Left ventricle myocardium inferior (tissue), 1 donor: ENCODE results near the gene PCGF5. TPM values are rescaled to one million over a fixed set of nuclear protein-coding genes. Genes with fewer than 3 reads are reported as not detected.
"Not testable (repeated sequence)": the region's sequence is repeated elsewhere in the genome, so short reads cannot be mapped to it uniquely, and the experiment has no call there.

Source experiments
- DNase-seq: peaks from one replicate; pipeline ENCODE4 v3.0.0-alpha.2; 2020
- H3K27ac ChIP-seq: fragments of 200-600 bp; replicated peaks from 2 replicates; pipeline ENCODE4 v1.8.0; 2021
- H3K27me3 ChIP-seq: fragments of 200-600 bp; 2 replicates; pipeline ENCODE4 v1.8.0; 2021; ENCODE audit warnings: low read depth
- H3K36me3 ChIP-seq: fragments of 200-600 bp; 2 replicates; pipeline ENCODE4 v1.8.0; 2021
- H3K4me1 ChIP-seq: fragments of 200-600 bp; 2 replicates; pipeline ENCODE4 v1.8.0; 2021
- H3K4me3 ChIP-seq: fragments of 200-600 bp; 2 replicates; pipeline ENCODE4 v1.8.0; 2021; ENCODE audit warnings: mild to moderate bottlenecking, moderate library complexity
- H3K9me3 ChIP-seq: fragments of 200-600 bp; replicated peaks from 2 replicates; pipeline ENCODE4 v1.8.0; 2021
- intact Hi-C: fragments of 100-400 bp; cut with micrococcal nuclease; formaldehyde crosslinking; loops from one replicate; pipeline ENCODE4 v1.11.0; 2022
- long read RNA-seq: library from polyadenylated mRNA; unstranded; transcript quantifications from one replicate; pipeline ENCODE4 v2.0.0, GENCODE V29; 2021
- total RNA-seq: library from RNA; stranded (reverse); fragmentation: NEBNext Ultra II Directional; extraction: Animal tissue kit (Norgen Biotek cat#: 25700); gene quantifications from one replicate; pipeline ENCODE4 v1.2.1, GENCODE V29; 2021
- TF ChIP-seq, protein P1 (sequence below): fragments of 200-600 bp; IDR thresholded peaks from 2 replicates; pipeline ENCODE4 v1.8.0; 2021; ENCODE audit warnings: antibody characterized with exemption, mild to moderate bottlenecking, borderline replicate concordance
- donor health status: DM: no; HTN: yes; CAD: no; lungs with severe emphysema.

PCGF5 gene
- total RNA-seq, result 61.0 TPM
- long read RNA-seq, full-length matches to known transcripts, result 37 of 65 reads
- long read RNA-seq, partial matches to known transcripts, result 3 of 65 reads
- long read RNA-seq, other reads (novel, unspliced or antisense), result 25 of 65 reads

DNA sequence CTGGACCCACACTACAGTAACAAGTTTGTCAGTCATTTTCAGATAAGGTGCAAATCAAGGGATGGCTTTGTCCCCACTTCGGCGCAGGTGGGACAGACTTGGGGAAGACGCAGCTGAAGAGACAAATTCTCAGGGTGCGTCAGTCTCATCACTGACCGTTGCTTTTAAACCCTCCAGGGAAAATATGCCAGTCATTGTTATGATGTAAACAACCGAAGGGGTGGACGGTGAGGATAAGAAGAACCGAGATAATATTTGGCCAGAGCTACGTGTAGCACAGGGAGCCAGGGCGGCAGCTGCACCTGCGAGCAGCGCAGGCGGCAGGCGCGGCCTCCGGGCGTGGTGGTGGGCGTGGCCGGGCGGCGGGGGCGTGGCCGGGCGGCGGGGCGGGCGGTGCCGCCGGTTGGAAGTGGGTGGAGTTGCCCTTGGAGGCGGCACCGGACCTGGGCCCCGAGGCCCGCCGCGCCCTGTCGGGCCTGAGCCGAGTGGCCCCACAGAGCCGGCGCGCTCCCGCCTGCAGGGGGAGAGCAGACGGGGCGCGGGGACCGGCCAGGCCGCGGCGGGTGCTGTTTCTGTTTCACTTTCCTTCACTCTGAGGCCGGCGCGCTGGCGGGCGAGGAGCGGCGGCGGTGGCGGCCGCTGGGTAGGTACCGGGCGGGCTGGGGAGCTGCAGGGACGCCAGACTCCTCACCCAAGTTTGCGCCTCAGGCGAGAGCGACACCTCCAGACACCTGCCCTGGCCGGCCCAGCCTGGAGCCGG lies at the start of gene PCGF5:
Gene PCGF5 (plus strand): TSS at position 470 of the 760 bp plus-strand sequence. CDS start 2,209 bp downstream, outside the sequence.
- TF ChIP-seq, protein P1, sequence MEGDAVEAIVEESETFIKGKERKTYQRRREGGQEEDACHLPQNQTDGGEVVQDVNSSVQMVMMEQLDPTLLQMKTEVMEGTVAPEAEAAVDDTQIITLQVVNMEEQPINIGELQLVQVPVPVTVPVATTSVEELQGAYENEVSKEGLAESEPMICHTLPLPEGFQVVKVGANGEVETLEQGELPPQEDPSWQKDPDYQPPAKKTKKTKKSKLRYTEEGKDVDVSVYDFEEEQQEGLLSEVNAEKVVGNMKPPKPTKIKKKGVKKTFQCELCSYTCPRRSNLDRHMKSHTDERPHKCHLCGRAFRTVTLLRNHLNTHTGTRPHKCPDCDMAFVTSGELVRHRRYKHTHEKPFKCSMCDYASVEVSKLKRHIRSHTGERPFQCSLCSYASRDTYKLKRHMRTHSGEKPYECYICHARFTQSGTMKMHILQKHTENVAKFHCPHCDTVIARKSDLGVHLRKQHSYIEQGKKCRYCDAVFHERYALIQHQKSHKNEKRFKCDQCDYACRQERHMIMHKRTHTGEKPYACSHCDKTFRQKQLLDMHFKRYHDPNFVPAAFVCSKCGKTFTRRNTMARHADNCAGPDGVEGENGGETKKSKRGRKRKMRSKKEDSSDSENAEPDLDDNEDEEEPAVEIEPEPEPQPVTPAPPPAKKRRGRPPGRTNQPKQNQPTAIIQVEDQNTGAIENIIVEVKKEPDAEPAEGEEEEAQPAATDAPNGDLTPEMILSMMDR, result peak; percentile 61
- no peaks in the 10 kb centered on the region for H3K9me3 ChIP-seq
- H3K4me1 ChIP-seq, result peaks cover 72% of the 10 kb centered on the region

DNA sequence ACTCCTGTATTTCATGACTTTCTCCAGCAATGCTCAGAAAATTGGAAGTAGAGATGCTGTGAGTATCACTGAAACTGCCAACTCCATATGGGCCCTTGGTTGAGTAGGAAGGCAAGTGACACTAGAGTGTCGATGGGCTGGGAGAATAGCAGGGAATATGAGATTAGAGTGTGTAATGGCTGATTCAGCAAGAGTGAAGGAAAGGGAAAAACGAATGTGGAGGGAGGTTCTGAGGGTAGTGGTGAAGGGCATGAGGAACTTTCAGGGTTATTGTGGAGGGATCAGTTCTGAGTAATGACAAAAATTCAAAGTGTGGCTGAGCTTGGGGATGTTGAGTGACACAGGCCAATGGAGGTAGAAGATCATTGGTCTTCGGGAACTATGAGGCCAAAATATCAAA lies 49.0 kb upstream of the PCGF5 start:
- intact Hi-C loops, result no loop called here
- H3K4me1 ChIP-seq, result peaks cover 7% of the 10 kb centered on the region
- no peaks in the 10 kb centered on the region for H3K36me3 ChIP-seq
- peaks cover 12% of the 10 kb centered on the region for H3K9me3 ChIP-seq
- H3K27me3 ChIP-seq, result no peaks in the 10 kb centered on the region
- TF ChIP-seq, protein P1, result no peak
- no peak overlapping the region for H3K4me3 ChIP-seq
- DNase-seq, result no peak
- H3K27ac ChIP-seq, result no peak overlapping the region

More for the DNA sequence above, at the start of gene PCGF5:
- H3K27ac ChIP-seq, result peak within 1 kb of the TSS; percentile 97
- H3K27me3 ChIP-seq, result no peaks in the 10 kb centered on the region
- peak; percentile 93 for DNase-seq
- no peaks in the 10 kb centered on the region for H3K36me3 ChIP-seq
- peak within 1 kb of the TSS; percentile 97 for H3K4me3 ChIP-seq
- intact Hi-C loops, result no loop called here

DNA sequence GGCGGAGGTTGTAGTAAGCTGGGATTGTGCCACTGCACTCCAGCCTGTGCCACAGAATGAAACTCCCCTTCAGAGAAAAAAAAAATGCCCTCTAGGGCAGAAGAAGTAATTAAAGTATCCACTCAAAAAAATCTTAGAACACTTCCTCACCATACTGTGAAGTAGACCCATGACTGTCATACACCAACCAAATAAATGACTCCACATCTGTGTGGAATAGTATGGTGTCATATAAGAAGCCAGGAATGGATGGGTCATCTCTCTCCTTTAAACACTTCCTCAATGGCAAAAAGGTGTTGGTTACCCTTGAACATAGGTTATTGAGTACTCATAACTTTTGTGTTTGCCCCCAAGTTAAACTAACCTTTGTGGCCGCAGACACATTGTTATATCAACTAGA lies 48.1 kb upstream of the PCGF5 start:
- no peak for DNase-seq
- no peak overlapping the region for H3K4me3 ChIP-seq
- TF ChIP-seq, protein P1, result no peak
- peaks cover 12% of the 10 kb centered on the region for H3K9me3 ChIP-seq
- intact Hi-C loops, result no loop called here
- H3K27ac ChIP-seq, result no peak overlapping the region
- no peaks in the 10 kb centered on the region for H3K27me3 ChIP-seq
- H3K36me3 ChIP-seq, result no peaks in the 10 kb centered on the region
- H3K4me1 ChIP-seq, result peaks cover 4% of the 10 kb centered on the region

DNA sequence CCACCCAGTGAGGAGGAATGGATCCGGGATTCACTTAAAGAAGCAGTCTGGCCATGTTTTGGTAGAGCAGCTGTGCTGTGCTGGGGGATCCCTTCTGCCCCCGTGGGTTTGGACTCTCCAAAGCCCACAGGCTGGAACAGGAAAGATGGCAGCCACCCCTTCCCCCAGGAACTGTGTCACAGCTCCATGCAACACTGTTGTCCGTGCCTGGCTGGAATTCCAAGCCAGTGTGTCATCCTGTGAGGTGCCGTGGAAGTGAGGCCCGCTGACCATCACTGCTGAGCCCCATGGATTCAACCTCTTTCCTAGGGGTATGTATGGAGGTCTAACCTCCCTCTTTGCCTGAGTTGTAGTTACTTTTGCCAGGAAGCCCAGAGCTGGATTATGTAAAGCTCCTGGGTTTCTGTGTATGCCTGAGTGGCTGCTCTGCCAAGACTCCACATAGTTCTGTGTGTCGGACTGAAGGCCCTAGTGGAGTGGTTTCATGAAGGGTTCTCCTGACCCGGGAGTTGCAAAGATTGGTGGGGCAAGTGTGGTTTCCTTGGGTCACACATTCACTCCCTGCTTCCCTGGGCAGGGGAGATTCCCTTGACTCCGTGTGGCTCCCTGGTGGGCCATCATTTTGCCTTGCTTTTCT lies 35.1 kb upstream of the PCGF5 start:
- Histone ChIP-seq H3K27ac (peak overlapping the region; percentile 31), H3K4me1 (peaks cover 23% of the 10 kb centered on the region), H3K36me3 (no peaks in the 10 kb centered on the region), H3K9me3 (peaks cover 12% of the 10 kb centered on the region), H3K4me3 (no peak overlapping the region), H3K27me3 (no peaks in the 10 kb centered on the region)
- TF ChIP-seq, protein P1, result no peak
- intact Hi-C loops, result no loop called here
- no peak for DNase-seq

DNA sequence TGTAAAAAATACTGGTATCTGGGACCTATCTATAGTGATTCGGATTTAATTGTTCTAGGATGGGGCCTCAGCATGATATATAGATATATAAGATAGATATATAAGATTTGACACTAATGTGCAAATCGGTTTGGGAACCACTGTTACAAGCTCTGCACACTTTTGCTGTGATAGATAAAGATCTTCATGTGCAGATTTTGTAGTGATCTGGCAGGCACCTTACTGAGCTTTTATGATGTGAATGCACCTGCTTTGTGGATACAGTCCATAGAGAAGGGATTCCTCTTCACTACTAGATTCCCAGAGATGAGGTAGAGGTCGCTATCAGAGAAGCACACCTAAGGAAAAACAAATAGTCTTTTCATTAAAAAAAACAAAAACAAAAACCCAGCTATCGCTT lies 33.3 kb upstream of the PCGF5 start:
- intact Hi-C loops, result no loop called here
- TF ChIP-seq, protein P1, result no peak
- H3K9me3 ChIP-seq, result peaks cover 8% of the 10 kb centered on the region
- H3K27ac ChIP-seq, result no peak overlapping the region
- peaks cover 41% of the 10 kb centered on the region for H3K4me1 ChIP-seq
- no peak overlapping the region for H3K4me3 ChIP-seq
- H3K36me3 ChIP-seq, result no peaks in the 10 kb centered on the region
- H3K27me3 ChIP-seq, result no peaks in the 10 kb centered on the region
- DNase-seq, result no peak

DNA sequence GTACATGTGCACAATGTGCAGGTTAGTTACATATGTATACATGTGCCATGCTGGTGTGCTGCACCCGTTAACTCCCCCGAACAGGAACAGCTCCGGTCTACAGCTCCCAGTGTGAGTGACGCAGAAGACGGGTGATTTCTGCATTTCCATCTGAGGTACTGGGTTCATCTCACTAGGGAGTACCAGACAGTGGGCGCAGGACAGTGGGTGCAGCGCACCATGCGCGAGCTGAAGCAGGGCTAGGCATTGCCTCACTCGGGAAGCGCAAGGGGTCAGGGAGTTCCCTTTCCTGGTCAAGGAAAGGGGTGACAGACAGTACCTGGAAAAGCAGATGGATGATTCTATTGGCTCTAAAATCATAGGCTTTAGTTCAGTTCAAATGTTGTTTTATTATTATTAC lies 32.5 kb upstream of the PCGF5 start:
- H3K36me3 ChIP-seq, H3K27me3 ChIP-seq, H3K4me3 ChIP-seq, DNase-seq, H3K9me3 ChIP-seq, H3K27ac ChIP-seq, intact Hi-C loops: not testable (repeated sequence)
- peaks cover 43% of the 10 kb centered on the region for H3K4me1 ChIP-seq
